ENCODE data around the gene YPEL4.

YPEL4 gene

DNA sequence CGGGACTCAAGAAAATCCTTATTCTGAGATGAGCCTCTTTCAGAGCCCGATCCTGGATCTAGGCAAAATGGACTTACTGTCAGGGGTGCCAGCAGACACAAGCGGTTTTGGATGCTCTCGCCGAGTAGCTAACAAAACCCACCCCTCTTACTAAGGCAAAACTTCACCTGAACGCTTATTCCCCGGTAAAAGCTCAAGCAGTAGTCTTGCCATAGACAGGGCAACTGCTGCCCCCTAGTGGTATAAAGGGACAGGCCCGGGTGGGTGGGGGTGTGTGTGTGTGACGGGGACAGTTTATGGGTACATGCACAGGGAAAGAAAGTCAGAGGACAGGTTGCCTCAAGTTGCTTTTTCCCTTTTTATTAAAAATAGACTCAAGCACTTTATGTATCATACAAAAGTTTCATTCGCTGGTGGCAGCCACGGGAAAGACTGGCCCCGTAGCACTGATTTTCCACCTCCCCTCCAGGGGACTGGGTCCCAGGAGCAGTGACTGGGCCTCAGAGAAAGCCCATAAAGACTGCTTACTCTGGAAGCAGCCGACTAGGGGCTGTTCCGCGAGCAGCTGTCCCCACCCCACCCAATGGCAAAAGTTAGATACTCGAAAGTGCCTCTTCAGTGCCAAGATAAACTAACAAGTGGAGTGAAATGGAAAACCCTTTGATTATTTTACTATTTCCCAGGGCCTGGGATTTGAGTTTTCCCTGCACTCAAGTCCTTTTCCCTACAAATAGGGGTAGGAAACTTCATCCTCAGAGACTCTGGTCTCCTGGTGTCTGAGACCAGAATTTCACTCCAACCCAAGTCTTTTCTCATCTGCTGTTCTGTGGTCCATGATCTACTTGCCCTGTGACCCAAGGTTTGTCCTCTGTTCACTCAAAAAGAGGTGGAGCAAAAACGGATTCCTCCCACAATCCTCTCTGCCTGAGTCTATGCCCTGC is 4.7 kb downstream of the YPEL4 start:
- Mint-ChIP-seq H3K4me3 (no peak overlapping the region), H3K27me3 (peaks cover 48% of the 10 kb centered on the region), H3K9me3 (no peaks in the 10 kb centered on the region), H3K36me3 (ENCODE audit: low read depth) (no peaks in the 10 kb centered on the region), H3K27ac (no peak overlapping the region), H3K4me1 (peaks cover 35% of the 10 kb centered on the region)
- peak; percentile 87 for DNase-seq
- peak; percentile 79 for ATAC-seq

GRCh38 chr11:57643802-57644201 is 5.9 kb downstream of the YPEL4 start:
- Mint-ChIP-seq H3K4me3 (no peak overlapping the region), H3K4me1 (peaks cover 35% of the 10 kb centered on the region), H3K36me3 (ENCODE audit: low read depth) (no peaks in the 10 kb centered on the region), H3K27me3 (peaks cover 48% of the 10 kb centered on the region), H3K27ac (no peak overlapping the region), H3K9me3 (no peaks in the 10 kb centered on the region)
- no peak for ATAC-seq
- DNase-seq = no peak

- peaks cover 17% of the 10 kb centered on the region for H3K4me1 Mint-ChIP-seq
- DNase-seq (no peak), ATAC-seq (peak; percentile 24)
- peaks cover 42% of the 10 kb centered on the region for H3K27me3 Mint-ChIP-seq
- no peaks in the 10 kb centered on the region for H3K36me3 Mint-ChIP-seq (ENCODE audit: low read depth)
- no peak overlapping the region for H3K4me3 Mint-ChIP-seq
- no peaks in the 10 kb centered on the region for H3K9me3 Mint-ChIP-seq
- H3K27ac Mint-ChIP-seq = no peak overlapping the region
Measured at GRCh38 chr11:57641011-57641807, 8.5 kb downstream of the YPEL4 start.

GRCh38 chr11:57640068-57640800 is 9.5 kb downstream of the YPEL4 start:
- Mint-ChIP-seq H3K9me3 (no peaks in the 10 kb centered on the region), H3K27ac (no peak overlapping the region), H3K4me3 (no peak overlapping the region), H3K4me1 (peaks cover 13% of the 10 kb centered on the region), H3K36me3 (ENCODE audit: low read depth) (no peaks in the 10 kb centered on the region), H3K27me3 (peaks cover 34% of the 10 kb centered on the region)
- DNase-seq (no peak), ATAC-seq (no peak)

DNA sequence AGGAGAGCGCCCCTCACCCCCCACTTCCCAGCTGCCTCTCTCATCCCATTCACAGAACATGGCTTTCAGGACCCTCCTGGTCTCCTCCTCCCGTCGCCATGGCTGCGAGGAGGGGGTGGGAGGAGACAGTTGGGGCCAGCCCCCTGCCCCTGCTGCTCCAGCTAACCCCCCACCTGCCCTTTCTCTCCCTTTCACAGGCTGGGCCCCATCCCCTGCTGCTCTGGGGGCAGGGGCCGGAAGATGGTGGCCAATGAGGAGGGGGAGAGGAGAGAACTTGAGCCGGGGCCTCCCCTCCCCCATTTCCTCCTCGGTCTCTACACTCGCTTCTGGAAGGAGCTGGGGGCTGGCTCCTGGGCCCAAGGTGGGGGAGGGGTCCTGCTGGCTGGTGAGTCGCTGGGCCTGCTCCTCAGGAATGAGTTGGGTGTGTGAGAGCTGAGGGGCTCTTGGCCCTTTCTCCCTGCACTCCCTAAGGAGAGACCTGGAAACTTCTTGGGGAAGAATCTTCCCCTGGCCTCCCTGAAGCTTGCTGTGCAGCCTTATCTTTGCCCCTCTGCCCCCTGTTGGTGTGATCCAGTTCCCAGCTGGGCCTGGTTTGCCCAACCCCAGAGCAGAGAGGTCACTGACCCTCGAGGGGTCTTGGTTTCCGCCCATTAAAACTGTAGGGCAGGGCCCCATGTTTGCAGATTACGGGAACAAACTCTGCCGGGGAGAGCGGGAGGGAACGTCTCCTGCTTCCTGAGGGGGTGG is 10.2 kb downstream of the YPEL4 start:
- no peak for DNase-seq
- Mint-ChIP-seq H3K36me3 (ENCODE audit: low read depth) (no peaks in the 10 kb centered on the region), H3K4me3 (peak overlapping the region; percentile 82), H3K27ac (no peak overlapping the region), H3K4me1 (peaks cover 13% of the 10 kb centered on the region), H3K27me3 (peaks cover 36% of the 10 kb centered on the region), H3K9me3 (no peaks in the 10 kb centered on the region)
- no peak for ATAC-seq

DNA sequence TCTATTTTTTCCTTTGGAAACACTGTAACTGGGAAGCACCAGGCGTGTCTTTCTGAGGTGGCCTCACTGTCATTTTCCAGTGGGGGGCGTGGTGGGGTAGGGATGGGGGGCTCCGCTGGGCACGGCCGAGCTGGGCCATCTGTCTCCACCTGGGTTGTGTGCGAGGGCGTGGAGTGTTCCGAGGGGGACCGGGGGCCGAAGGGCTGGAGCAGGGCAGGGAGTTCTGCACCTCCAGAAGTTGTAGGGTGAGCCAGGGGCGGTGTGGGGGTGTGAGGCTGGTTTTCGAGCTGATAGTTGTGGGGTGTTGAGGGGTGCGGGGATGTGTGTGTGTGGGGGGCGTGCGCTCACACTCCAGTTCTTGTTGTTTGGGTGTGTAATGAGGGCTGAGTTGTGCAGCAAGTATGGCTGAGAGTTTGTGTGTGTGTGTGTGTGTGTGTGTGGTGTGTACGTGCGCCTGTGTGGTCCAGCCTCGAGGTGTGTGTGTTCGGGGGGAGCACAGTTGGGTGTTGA is 10.8 kb downstream of the YPEL4 start:
- H3K27ac Mint-ChIP-seq = no peak overlapping the region
- peak overlapping the region; percentile 82 for H3K4me3 Mint-ChIP-seq
- ATAC-seq (peak; percentile 26), DNase-seq (no peak)
- H3K9me3 Mint-ChIP-seq = no peaks in the 10 kb centered on the region
- peaks cover 13% of the 10 kb centered on the region for H3K4me1 Mint-ChIP-seq
- H3K27me3 Mint-ChIP-seq = peaks cover 41% of the 10 kb centered on the region
- no peaks in the 10 kb centered on the region for H3K36me3 Mint-ChIP-seq (ENCODE audit: low read depth)

GRCh38 chr11:57638005-57638781 is 11.5 kb downstream of the YPEL4 start:
- DNase-seq = peak; percentile 32
- no peaks in the 10 kb centered on the region for H3K9me3 Mint-ChIP-seq
- no peaks in the 10 kb centered on the region for H3K36me3 Mint-ChIP-seq (ENCODE audit: low read depth)
- H3K4me3 Mint-ChIP-seq = peak overlapping the region; percentile 82
- peak; percentile 31 for ATAC-seq
- H3K4me1 Mint-ChIP-seq = peaks cover 13% of the 10 kb centered on the region
- H3K27me3 Mint-ChIP-seq = peaks cover 41% of the 10 kb centered on the region
- H3K27ac Mint-ChIP-seq = peak overlapping the region; percentile 68

DNA sequence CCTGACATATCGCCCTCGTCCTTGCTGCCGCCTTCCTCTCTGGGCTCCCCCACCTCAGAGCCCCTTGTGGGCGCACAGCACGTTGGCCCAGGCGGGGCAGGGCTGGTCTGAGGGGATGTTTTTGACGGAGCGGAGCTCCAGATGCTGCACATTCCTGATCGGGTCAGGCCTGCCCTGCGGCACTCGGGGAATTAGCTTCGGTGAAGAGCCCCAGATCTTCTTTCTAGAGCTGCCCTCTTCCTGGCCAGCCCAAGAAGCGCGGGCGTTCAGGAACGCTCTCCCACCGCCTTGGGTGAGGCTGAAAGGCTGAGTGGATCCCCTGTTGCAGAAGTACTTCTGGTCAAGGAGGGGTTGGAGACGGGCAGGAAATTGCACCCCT is 12.1 kb downstream of the YPEL4 start:
- Mint-ChIP-seq H3K4me3 (peak overlapping the region; percentile 82), H3K27ac (peak overlapping the region; percentile 68), H3K27me3 (peaks cover 39% of the 10 kb centered on the region), H3K4me1 (peaks cover 13% of the 10 kb centered on the region), H3K36me3 (ENCODE audit: low read depth) (no peaks in the 10 kb centered on the region), H3K9me3 (no peaks in the 10 kb centered on the region)
- no peak for DNase-seq
- ATAC-seq = no peak

DNA sequence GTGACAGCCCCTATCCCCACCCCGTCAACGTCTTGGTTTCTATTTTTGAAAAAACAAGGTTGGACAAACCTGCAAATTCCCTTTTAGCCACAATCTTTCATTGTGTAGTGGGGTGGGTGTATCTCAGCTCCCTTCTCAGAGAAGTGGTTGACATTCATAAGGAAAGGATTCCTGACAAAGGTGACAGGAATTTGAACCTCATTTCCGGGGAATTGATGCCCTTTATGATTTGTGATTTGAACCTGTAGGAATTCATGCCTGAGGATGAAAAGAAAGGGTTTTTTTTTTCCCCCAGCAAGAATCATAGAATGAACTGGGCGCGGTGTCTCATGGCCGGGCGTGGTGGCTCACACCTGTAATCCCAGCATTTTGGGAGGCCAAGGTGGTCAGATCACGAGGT is 14.5 kb downstream of the YPEL4 start:
- no peaks in the 10 kb centered on the region for H3K36me3 Mint-ChIP-seq (ENCODE audit: low read depth)
- ATAC-seq = no peak
- no peak overlapping the region for H3K27ac Mint-ChIP-seq
- peaks cover 13% of the 10 kb centered on the region for H3K4me1 Mint-ChIP-seq
- DNase-seq = no peak
- no peak overlapping the region for H3K4me3 Mint-ChIP-seq
- H3K9me3 Mint-ChIP-seq = no peaks in the 10 kb centered on the region
- H3K27me3 Mint-ChIP-seq = peaks cover 43% of the 10 kb centered on the region

DNA sequence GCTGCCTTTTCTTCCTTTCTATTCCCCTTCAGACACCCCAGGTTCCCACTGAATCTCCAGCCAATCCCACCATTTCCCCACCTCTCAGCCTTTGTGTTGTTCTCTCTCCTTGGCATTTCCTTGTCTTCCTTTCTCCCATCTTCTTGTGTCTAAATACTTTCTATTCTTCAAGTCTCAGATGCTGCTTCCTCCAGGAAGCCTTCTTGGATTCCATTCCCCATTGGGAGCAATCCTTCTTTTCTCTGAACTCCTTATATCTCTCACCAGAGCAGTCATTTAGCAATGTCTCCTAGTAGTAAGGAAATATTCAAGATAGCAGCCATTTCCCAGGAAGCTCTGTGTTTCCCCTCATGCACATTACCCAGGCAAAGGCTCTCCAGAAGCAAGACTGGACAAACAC is 15.4 kb downstream of the YPEL4 start:
- Mint-ChIP-seq H3K27me3 (peaks cover 43% of the 10 kb centered on the region), H3K9me3 (no peaks in the 10 kb centered on the region), H3K4me3 (no peak overlapping the region), H3K27ac (no peak overlapping the region), H3K4me1 (peaks cover 8% of the 10 kb centered on the region), H3K36me3 (ENCODE audit: low read depth) (no peaks in the 10 kb centered on the region)
- no peak for DNase-seq
- ATAC-seq = no peak

DNA sequence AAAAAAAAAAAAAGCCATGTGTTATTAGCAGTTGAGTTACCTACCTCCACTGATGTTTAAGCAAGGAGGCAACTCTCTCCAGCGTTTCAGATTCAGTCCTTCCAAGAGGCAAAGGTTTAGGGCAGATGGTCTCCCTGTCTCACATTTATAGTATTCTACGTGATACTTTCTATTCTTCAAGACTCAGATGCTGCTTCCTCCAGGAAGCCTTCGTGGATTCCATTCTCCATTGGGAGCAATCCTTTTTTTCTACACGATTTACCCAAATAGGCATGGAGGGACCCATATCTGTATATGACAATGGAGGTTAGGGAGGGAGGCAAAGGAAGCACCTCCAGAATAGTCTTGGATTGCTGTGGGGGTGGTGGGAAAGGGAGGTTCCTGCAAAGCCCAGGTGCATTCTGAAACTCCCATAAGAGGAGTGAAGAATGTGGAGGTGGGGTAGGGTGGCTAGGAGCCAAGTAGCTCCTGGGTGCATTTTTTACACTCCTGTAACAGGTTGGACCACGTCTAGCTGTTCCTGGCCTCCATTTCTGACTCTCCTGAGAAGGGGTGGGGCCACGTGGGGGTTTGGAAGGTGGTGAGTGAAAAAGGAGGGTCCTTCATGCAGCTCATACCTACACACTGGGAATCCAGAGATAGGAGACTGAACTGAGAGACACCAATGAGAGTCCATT is 16.2 kb downstream of the YPEL4 start:
- ATAC-seq (no peak), DNase-seq (no peak)
- Mint-ChIP-seq H3K4me1 (peaks cover 2% of the 10 kb centered on the region), H3K9me3 (no peaks in the 10 kb centered on the region), H3K4me3 (no peak overlapping the region), H3K27me3 (peaks cover 37% of the 10 kb centered on the region), H3K27ac (no peak overlapping the region), H3K36me3 (ENCODE audit: low read depth) (no peaks in the 10 kb centered on the region)

DNA sequence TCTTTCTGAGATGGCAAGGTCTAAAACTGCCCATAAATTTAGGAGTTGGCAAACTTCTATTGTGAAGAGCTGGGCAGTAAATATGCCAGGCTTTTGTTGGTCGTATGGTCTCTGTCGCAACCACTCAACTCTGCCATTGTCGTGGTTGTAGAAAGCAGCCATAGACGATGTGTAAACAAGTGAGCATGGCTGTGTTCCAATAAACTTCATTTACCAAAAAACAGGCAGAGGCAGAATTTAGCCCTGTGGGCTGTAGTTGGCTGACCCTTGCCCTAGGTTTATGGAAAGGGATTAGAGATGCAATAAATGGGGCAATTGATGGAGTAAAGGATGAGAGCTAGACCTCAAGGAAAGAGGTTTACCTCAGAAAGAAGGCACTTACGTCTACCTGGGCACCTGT is 17.6 kb downstream of the YPEL4 start:
- H3K4me3 Mint-ChIP-seq = no peak overlapping the region
- no peaks in the 10 kb centered on the region for H3K4me1 Mint-ChIP-seq
- ATAC-seq = no peak
- H3K27ac Mint-ChIP-seq = no peak overlapping the region
- H3K9me3 Mint-ChIP-seq = no peaks in the 10 kb centered on the region
- peaks cover 29% of the 10 kb centered on the region for H3K27me3 Mint-ChIP-seq
- DNase-seq = no peak
- no peaks in the 10 kb centered on the region for H3K36me3 Mint-ChIP-seq (ENCODE audit: low read depth)

DNA sequence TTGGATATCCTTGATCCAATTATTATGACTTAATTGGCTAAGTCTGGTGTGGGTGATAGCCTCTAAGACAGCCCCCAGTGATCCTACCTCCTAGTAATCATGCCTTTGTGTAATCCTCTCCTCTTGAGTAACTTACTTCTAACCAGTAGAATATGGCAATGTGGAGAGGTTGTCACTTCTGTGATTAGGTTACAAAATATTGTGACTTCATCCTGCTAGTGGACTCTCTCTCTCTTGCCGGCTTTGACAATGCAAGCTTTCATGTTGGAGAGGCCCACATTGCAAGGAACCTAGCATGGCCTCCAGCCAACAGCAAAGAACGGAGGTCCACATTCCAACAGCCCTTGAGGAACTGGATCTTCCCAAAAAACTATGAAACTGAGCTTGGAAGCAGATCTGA is 19.5 kb downstream of the YPEL4 start:
- ATAC-seq = no peak
- peaks cover 19% of the 10 kb centered on the region for H3K27me3 Mint-ChIP-seq
- no peaks in the 10 kb centered on the region for H3K9me3 Mint-ChIP-seq
- no peak overlapping the region for H3K27ac Mint-ChIP-seq
- no peak overlapping the region for H3K4me3 Mint-ChIP-seq
- no peaks in the 10 kb centered on the region for H3K36me3 Mint-ChIP-seq (ENCODE audit: low read depth)
- no peaks in the 10 kb centered on the region for H3K4me1 Mint-ChIP-seq
- no peak for DNase-seq

Data from activated naive CD8-positive, alpha-beta T cell treated with anti-CD3 and anti-CD28 coated beads, Interleukin-2, amount 50 U/mL, for 24 hours (primary cell).